Endodermal cell (in vitro differentiated cells): ENCODE data around the gene PRKCE. TPM values are rescaled to one million over a fixed set of nuclear protein-coding genes. Genes with fewer than 3 reads are reported as not detected.

Experiments used
- DNase-seq: peaks from one replicate; pipeline ENCODE4 v3.0.0-alpha.2; 2017
- H3K27ac ChIP-seq: 2 replicates; pipeline ENCODE4 v1.5.1; 2013; ENCODE audit warnings: mild to moderate bottlenecking, low read depth, low read length, moderate library complexity
- H3K27me3 ChIP-seq: 2 replicates; pipeline ENCODE4 v1.6.1; 2013; ENCODE audit warnings: mild to moderate bottlenecking, low read length, moderate library complexity; ENCODE audit not compliant: insufficient read depth, control insufficient read depth, poor library complexity, severe bottlenecking
- H3K36me3 ChIP-seq: 2 replicates; pipeline ENCODE4 v1.7.0; 2013; ENCODE audit warnings: mild to moderate bottlenecking, low read length, moderate library complexity; ENCODE audit not compliant: control insufficient read depth, insufficient read depth
- H3K4me1 ChIP-seq: one replicate; pipeline ENCODE4 v1.7.0; 2013; ENCODE audit warnings: low read length; ENCODE audit not compliant: control insufficient read depth, insufficient read depth
- H3K4me3 ChIP-seq: 2 replicates; pipeline ENCODE4 v1.5.1; 2013; ENCODE audit warnings: mild to moderate bottlenecking, low read length, moderate library complexity
- H3K9ac ChIP-seq: 2 replicates; pipeline ENCODE4 v1.6.1; 2013; ENCODE audit warnings: mild to moderate bottlenecking, low read length, moderate library complexity; ENCODE audit not compliant: poor library complexity, severe bottlenecking; ENCODE audit errors: extremely low read depth
- H3K9me3 ChIP-seq: 2 replicates; pipeline ENCODE4 v1.6.1; 2013; ENCODE audit warnings: mild to moderate bottlenecking, low read length, moderate library complexity; ENCODE audit not compliant: control insufficient read depth
- H3K27ac Mint-ChIP-seq: 2 replicates; pipeline ENCODE4 v1.8.0; 2020; ENCODE audit warnings: mixed read lengths
- H3K27me3 Mint-ChIP-seq: 2 replicates; pipeline ENCODE4 v1.8.0; 2021; ENCODE audit warnings: mild to moderate bottlenecking, mixed read lengths; ENCODE audit not compliant: insufficient read depth
- H3K36me3 Mint-ChIP-seq: 2 replicates; pipeline ENCODE4 v1.8.0; 2020; ENCODE audit warnings: low read depth, mixed read lengths
- H3K4me1 Mint-ChIP-seq: 2 replicates; pipeline ENCODE4 v1.8.0; 2020; ENCODE audit warnings: mixed read lengths
- H3K4me3 Mint-ChIP-seq: 2 replicates; pipeline ENCODE4 v1.8.0; 2020; ENCODE audit warnings: mild to moderate bottlenecking, moderate library complexity, mixed read lengths
- H3K9me3 Mint-ChIP-seq: 2 replicates; pipeline ENCODE4 v1.8.0; 2020; ENCODE audit warnings: mild to moderate bottlenecking, mixed read lengths
- WGBS, 2 experiments: methylation state at CpG; one replicate each; pipeline versions ENCODE4 v1.1.5 to v1.1.7; 2013; ENCODE audit warnings: missing lambda C conversion rate in 2 of 2, mixed read lengths in 1 of 2; ENCODE audit not compliant: insufficient coverage in 1 of 2, insufficient read length in 1 of 2; 5-methylcytosine and 5-hydroxymethylcytosine counted together
- total RNA-seq, 2 donors: library from RNA; stranded (reverse); fragmentation: NEBNext Ultra II Directional in 1 of 2; extraction: Animal tissue kit (Norgen Biotek cat#: 25700) in 1 of 2; gene quantifications; 2 replicates in 1 of 2; 3 replicates in 1 of 2; pipeline ENCODE4 v1.2.1, GENCODE V29; 2021
- TF ChIP-seq, protein P1 (sequence below): fragments of 200-600 bp; sonication (generic); conservative IDR thresholded peaks from 2 replicates; pipeline ENCODE4 v1.5.0; 2021; ENCODE audit warnings: antibody characterized with exemption, mild to moderate bottlenecking

PRKCE gene
- total RNA-seq, 2 donors from 2014 or later: 1.4 to 1.7 TPM

- no peak overlapping the region for H3K27ac ChIP-seq
- H3K27me3 Mint-ChIP-seq: peaks cover 58% of the 10 kb centered on the region
- no peak for DNase-seq
- peaks cover 9% of the 10 kb centered on the region for H3K4me1 Mint-ChIP-seq
- H3K36me3 ChIP-seq: no peaks in the 10 kb centered on the region
- H3K27ac Mint-ChIP-seq: no peak overlapping the region
- WGBS, 2 experiments: 92 to 100% methylated on average over 1 to 3 of the region's 3 CpGs
- H3K27me3 ChIP-seq: peaks cover 58% of the 10 kb centered on the region
- no peaks in the 10 kb centered on the region for H3K4me1 ChIP-seq
- H3K9me3 Mint-ChIP-seq: no peaks in the 10 kb centered on the region
- no peaks in the 10 kb centered on the region for H3K9me3 ChIP-seq
- H3K36me3 Mint-ChIP-seq: no peaks in the 10 kb centered on the region
- no peak overlapping the region for H3K4me3 ChIP-seq
- no peak overlapping the region for H3K4me3 Mint-ChIP-seq
- H3K9ac ChIP-seq: no peak overlapping the region
- TF ChIP-seq, protein P1, sequence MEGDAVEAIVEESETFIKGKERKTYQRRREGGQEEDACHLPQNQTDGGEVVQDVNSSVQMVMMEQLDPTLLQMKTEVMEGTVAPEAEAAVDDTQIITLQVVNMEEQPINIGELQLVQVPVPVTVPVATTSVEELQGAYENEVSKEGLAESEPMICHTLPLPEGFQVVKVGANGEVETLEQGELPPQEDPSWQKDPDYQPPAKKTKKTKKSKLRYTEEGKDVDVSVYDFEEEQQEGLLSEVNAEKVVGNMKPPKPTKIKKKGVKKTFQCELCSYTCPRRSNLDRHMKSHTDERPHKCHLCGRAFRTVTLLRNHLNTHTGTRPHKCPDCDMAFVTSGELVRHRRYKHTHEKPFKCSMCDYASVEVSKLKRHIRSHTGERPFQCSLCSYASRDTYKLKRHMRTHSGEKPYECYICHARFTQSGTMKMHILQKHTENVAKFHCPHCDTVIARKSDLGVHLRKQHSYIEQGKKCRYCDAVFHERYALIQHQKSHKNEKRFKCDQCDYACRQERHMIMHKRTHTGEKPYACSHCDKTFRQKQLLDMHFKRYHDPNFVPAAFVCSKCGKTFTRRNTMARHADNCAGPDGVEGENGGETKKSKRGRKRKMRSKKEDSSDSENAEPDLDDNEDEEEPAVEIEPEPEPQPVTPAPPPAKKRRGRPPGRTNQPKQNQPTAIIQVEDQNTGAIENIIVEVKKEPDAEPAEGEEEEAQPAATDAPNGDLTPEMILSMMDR: no peak
Observed at GRCh38 chr2:45654250-45654649, 2.8 kb downstream of the PRKCE start.

DNA sequence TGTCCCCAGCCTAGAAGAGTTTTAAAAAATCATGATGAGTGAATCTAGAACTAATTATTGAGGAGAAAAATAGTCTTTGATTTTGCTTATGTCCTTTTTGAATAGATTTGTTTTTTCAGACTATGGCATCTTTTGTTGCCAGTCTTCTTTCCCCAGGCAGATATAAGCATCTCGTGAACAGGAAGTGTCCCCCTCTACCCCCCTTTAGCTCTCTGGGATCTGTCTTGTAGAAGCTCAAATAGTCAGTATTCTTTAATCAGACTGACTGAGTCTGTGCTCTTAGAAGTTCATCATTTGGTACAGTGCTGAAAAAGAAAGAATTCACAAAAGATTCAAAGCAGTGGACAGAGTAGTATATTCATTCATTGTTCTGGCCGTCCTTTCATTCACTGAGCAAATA, 10.4 kb downstream of the PRKCE start:
- Mint-ChIP-seq H3K4me1 (no peaks in the 10 kb centered on the region), H3K4me3 (no peak overlapping the region), H3K27ac (no peak overlapping the region), H3K9me3 (no peaks in the 10 kb centered on the region), H3K36me3 (no peaks in the 10 kb centered on the region), H3K27me3 (peaks cover 6% of the 10 kb centered on the region)
- 91 to 92% methylated on average over 2 of the region's 2 CpGs for WGBS, 2 experiments
- Histone ChIP-seq H3K27ac (no peak overlapping the region), H3K36me3 (no peaks in the 10 kb centered on the region), H3K27me3 (peaks cover 12% of the 10 kb centered on the region), H3K9me3 (no peaks in the 10 kb centered on the region), H3K9ac (no peak overlapping the region), H3K4me1 (no peaks in the 10 kb centered on the region), H3K4me3 (no peak overlapping the region)
- TF ChIP-seq, protein P1: no peak
- DNase-seq: no peak

DNA sequence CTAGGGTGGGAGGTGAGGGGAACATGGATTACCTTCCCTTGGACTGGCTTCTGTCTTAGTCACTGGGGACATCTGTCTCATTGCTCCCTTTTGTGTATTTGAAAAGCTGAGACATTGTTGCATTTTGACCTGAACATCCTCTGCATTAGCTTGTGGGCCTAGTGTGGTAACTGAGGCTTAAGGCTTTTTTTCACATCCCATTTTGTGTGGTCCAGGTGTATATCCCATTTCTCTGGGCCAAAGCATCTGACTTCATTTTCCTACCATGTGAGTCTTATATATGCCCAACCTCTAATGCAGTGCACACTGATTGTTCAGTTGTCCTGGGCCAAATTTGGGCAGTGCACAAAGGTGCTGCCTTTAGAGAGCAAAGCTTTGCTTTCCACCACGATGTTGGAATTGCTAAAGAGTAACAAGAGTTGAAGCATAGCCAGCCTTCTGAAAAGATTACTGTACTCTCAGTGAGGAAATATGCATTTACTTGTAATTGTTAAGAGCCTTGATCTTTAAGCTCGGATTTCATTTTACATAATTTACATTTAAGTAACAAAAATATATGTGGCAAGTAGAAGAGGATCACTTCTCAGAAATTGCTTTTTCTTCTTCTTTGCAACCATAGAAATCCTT, 13.3 kb downstream of the PRKCE start:
- H3K36me3 Mint-ChIP-seq: no peaks in the 10 kb centered on the region
- no peaks in the 10 kb centered on the region for H3K4me1 Mint-ChIP-seq
- no peak overlapping the region for H3K4me3 Mint-ChIP-seq
- no peaks in the 10 kb centered on the region for H3K9me3 Mint-ChIP-seq
- no peak for DNase-seq
- Histone ChIP-seq H3K4me3 (no peak overlapping the region), H3K9ac (no peak overlapping the region), H3K27me3 (peaks cover 12% of the 10 kb centered on the region), H3K4me1 (no peaks in the 10 kb centered on the region), H3K27ac (no peak overlapping the region), H3K9me3 (no peaks in the 10 kb centered on the region), H3K36me3 (no peaks in the 10 kb centered on the region)
- peaks cover 2% of the 10 kb centered on the region for H3K27me3 Mint-ChIP-seq
- 50 to 71% methylated on average over 1 of the region's 2 CpGs for WGBS, 2 experiments
- TF ChIP-seq, protein P1: no peak
- no peak overlapping the region for H3K27ac Mint-ChIP-seq
